ENCODE data around the gene SNED1. TPM values are rescaled to one million over a fixed set of nuclear protein-coding genes. Genes with fewer than 3 reads are reported as not detected.

Gene SNED1
- total RNA-seq, 2 donors from 2014 or later: 0.66 to 4.5 TPM

DNA sequence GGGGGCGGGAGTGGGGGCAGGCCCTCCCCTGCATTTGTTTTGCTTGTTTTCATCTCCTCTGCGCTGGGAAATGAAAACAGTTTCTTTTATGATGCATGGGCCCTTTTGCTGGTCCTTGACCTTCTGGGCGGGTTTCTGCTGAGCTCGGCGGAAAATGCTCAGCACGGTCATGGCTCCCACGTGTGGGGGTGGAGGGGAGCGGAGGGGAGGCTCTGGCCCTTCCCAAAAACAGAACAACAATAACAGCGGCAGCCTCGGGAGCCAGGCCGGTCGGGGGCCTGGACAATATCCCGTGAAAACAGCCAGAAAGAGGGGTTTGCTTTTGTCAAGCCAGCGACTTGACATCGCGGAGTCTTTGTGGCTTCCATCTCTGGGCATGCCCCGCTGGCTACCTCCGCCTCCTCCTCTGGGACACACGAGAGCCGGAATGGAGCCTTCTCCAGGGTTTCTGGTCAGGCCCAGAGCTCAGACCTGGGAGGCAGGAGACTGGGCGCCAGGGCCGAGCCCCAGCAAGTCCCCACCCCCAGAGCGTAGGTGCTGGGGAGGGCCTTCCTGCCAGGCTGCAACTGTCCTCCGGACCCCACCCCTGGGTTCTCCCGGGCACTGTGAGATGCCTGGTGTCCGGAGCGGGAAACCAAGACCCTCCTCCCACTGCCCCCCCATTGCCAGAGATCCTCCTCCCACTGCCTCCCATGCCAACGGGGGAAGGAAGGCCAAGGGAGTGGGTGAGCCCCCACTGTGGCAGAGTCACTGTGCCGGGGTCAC lies 35.9 kb upstream of the SNED1 start:
- WGBS, 2 experiments (ENCODE audit: insufficient coverage in 1 of 2, insufficient read length in 1 of 2): 57 to 78% methylated on average over 21 to 29 of the region's 29 CpGs
- H3K4me3 ChIP-seq (ENCODE audit: low read length): no peak overlapping the region
- H3K27ac Mint-ChIP-seq: no peak overlapping the region

GRCh38 chr2:240963065-240963867 lies 35.2 kb upstream of the SNED1 start:
- peak; percentile 43 for DNase-seq
- Mint-ChIP-seq H3K4me3 (no peak overlapping the region), H3K27ac (no peak overlapping the region), H3K27me3 (ENCODE audit: insufficient read depth) (no peaks in the 10 kb centered on the region), H3K4me1 (no peaks in the 10 kb centered on the region), H3K9me3 (no peaks in the 10 kb centered on the region), H3K36me3 (ENCODE audit: low read depth) (no peaks in the 10 kb centered on the region)
- Histone ChIP-seq H3K27me3 (ENCODE audit: control insufficient read depth, insufficient read depth, low read length, poor library complexity, severe bottlenecking) (no peaks in the 10 kb centered on the region), H3K9ac (ENCODE audit: extremely low read depth, low read length, poor library complexity, severe bottlenecking) (no peak overlapping the region), H3K4me1 (ENCODE audit: control insufficient read depth, insufficient read depth, low read length) (no peaks in the 10 kb centered on the region), H3K4me3 (ENCODE audit: low read length) (no peak overlapping the region), H3K9me3 (ENCODE audit: control insufficient read depth, low read length) (no peaks in the 10 kb centered on the region), H3K36me3 (ENCODE audit: control insufficient read depth, insufficient read depth, low read length) (no peaks in the 10 kb centered on the region), H3K27ac (ENCODE audit: low read depth, low read length) (peak overlapping the region; percentile 83)
- TF ChIP-seq, protein P1, sequence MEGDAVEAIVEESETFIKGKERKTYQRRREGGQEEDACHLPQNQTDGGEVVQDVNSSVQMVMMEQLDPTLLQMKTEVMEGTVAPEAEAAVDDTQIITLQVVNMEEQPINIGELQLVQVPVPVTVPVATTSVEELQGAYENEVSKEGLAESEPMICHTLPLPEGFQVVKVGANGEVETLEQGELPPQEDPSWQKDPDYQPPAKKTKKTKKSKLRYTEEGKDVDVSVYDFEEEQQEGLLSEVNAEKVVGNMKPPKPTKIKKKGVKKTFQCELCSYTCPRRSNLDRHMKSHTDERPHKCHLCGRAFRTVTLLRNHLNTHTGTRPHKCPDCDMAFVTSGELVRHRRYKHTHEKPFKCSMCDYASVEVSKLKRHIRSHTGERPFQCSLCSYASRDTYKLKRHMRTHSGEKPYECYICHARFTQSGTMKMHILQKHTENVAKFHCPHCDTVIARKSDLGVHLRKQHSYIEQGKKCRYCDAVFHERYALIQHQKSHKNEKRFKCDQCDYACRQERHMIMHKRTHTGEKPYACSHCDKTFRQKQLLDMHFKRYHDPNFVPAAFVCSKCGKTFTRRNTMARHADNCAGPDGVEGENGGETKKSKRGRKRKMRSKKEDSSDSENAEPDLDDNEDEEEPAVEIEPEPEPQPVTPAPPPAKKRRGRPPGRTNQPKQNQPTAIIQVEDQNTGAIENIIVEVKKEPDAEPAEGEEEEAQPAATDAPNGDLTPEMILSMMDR (conservative IDR thresholded peaks at IDR 0.05): no peak
- WGBS, 2 experiments (ENCODE audit: insufficient coverage in 1 of 2, insufficient read length in 1 of 2): 92 to 93% methylated on average over 27 to 33 of the region's 33 CpGs

More for the DNA sequence above, 35.9 kb upstream of the SNED1 start:
- TF ChIP-seq, protein P1 (conservative IDR thresholded peaks at IDR 0.05): no peak
- H3K27me3 ChIP-seq (ENCODE audit: control insufficient read depth, insufficient read depth, low read length, poor library complexity, severe bottlenecking): no peaks in the 10 kb centered on the region
- Mint-ChIP-seq H3K4me1 (no peaks in the 10 kb centered on the region), H3K4me3 (no peak overlapping the region), H3K27me3 (ENCODE audit: insufficient read depth) (no peaks in the 10 kb centered on the region), H3K36me3 (ENCODE audit: low read depth) (no peaks in the 10 kb centered on the region), H3K9me3 (no peaks in the 10 kb centered on the region)
- H3K36me3 ChIP-seq (ENCODE audit: control insufficient read depth, insufficient read depth, low read length): no peaks in the 10 kb centered on the region
- H3K4me1 ChIP-seq (ENCODE audit: control insufficient read depth, insufficient read depth, low read length): no peaks in the 10 kb centered on the region
- no peaks in the 10 kb centered on the region for H3K9me3 ChIP-seq (ENCODE audit: control insufficient read depth, low read length)
- no peak overlapping the region for H3K9ac ChIP-seq (ENCODE audit: extremely low read depth, low read length, poor library complexity, severe bottlenecking)
- H3K27ac ChIP-seq (ENCODE audit: low read depth, low read length): peak overlapping the region; percentile 83
- peak; percentile 44 for DNase-seq

GRCh38 chr2:240963868-240964703 lies 34.3 kb upstream of the SNED1 start:
- H3K9me3 Mint-ChIP-seq: no peaks in the 10 kb centered on the region
- H3K4me1 ChIP-seq (ENCODE audit: control insufficient read depth, insufficient read depth, low read length): no peaks in the 10 kb centered on the region
- H3K4me3 Mint-ChIP-seq: no peak overlapping the region
- no peak overlapping the region for H3K27ac ChIP-seq (ENCODE audit: low read depth, low read length)
- DNase-seq: peak; percentile 41
- H3K27ac Mint-ChIP-seq: no peak overlapping the region
- H3K27me3 ChIP-seq (ENCODE audit: control insufficient read depth, insufficient read depth, low read length, poor library complexity, severe bottlenecking): no peaks in the 10 kb centered on the region
- H3K9ac ChIP-seq (ENCODE audit: extremely low read depth, low read length, poor library complexity, severe bottlenecking): no peak overlapping the region
- H3K4me1 Mint-ChIP-seq: no peaks in the 10 kb centered on the region
- H3K9me3 ChIP-seq (ENCODE audit: control insufficient read depth, low read length): no peaks in the 10 kb centered on the region
- TF ChIP-seq, protein P1 (conservative IDR thresholded peaks at IDR 0.05): no peak
- 92 to 94% methylated on average over 8 to 20 of the region's 20 CpGs for WGBS, 2 experiments (ENCODE audit: insufficient coverage in 1 of 2, insufficient read length in 1 of 2)
- no peaks in the 10 kb centered on the region for H3K36me3 Mint-ChIP-seq (ENCODE audit: low read depth)
- H3K36me3 ChIP-seq (ENCODE audit: control insufficient read depth, insufficient read depth, low read length): no peaks in the 10 kb centered on the region
- no peak overlapping the region for H3K4me3 ChIP-seq (ENCODE audit: low read length)
- H3K27me3 Mint-ChIP-seq (ENCODE audit: insufficient read depth): no peaks in the 10 kb centered on the region
